Caco-2 (cell line): Measurements from ENCODE around the gene ECHDC1. TPM values are rescaled to one million over a fixed set of nuclear protein-coding genes. Genes with fewer than 3 reads are reported as not detected.

ENCODE experiments used
- BruUV-seq: library from RNA; stranded (reverse); fragments of 400-500 nt; replicated peaks from 2 replicates; lab custom pipeline; 2021; lab: Mats Ljungman, UMichigan
- CTCF ChIA-PET: fragments of 300-600 bp; sonication (Branson Sonifier 250); formaldehyde crosslinking; loops from one replicate; lab custom pipeline; 2022; ENCODE audit warnings: antibody characterized with exemption; lab: Charles Lee
- POLR2A ChIA-PET: fragments of 300-600 bp; sonication (Branson Sonifier 250); formaldehyde crosslinking; loops from one replicate; lab custom pipeline; 2022; ENCODE audit warnings: antibody characterized with exemption; lab: Charles Lee
- DNase-seq, 2 experiments: peaks; one replicate each; pipeline versions ENCODE4 v3.0.0 to v3.0.0-alpha.2; 2020 to 2022
- H3K27me3 ChIP-seq: replicated peaks from 2 replicates; pipeline ENCODE4 v1.6.0; 2011; ENCODE audit warnings: low read length; ENCODE audit not compliant: control insufficient read depth, insufficient read depth
- H3K36me3 ChIP-seq: 2 replicates; pipeline ENCODE4 v1.5.1; 2011; ENCODE audit warnings: low read length; ENCODE audit not compliant: control insufficient read depth, insufficient read depth
- H3K4me1 ChIP-seq: fragments of 250-450 bp; sonication (Bioruptor Pico); 2 replicates; pipeline ENCODE4 v1.5.1; 2020; ENCODE audit warnings: mild to moderate bottlenecking
- H3K4me3 ChIP-seq: 2 replicates; pipeline ENCODE4 v1.5.1; 2011; ENCODE audit warnings: low read depth, mild to moderate bottlenecking, control low read depth, low read length
- H3K9me3 ChIP-seq: fragments of 250-450 bp; sonication (Bioruptor Pico); 2 replicates; pipeline ENCODE4 v1.5.1; 2020; ENCODE audit warnings: mild to moderate bottlenecking, moderate library complexity
- H3K27ac Mint-ChIP-seq: one replicate; pipeline ENCODE4 v1.8.0; 2022; ENCODE audit warnings: mixed read lengths; ENCODE audit not compliant: unreplicated experiment
- H3K27me3 Mint-ChIP-seq: one replicate; pipeline ENCODE4 v1.8.0; 2022; ENCODE audit warnings: mixed read lengths; ENCODE audit not compliant: insufficient read depth, unreplicated experiment
- H3K36me3 Mint-ChIP-seq: one replicate; pipeline ENCODE4 v1.8.0; 2022; ENCODE audit warnings: mild to moderate bottlenecking, mixed read lengths; ENCODE audit not compliant: insufficient read depth, unreplicated experiment
- H3K4me1 Mint-ChIP-seq: one replicate; pipeline ENCODE4 v1.8.0; 2022; ENCODE audit warnings: low read depth, mixed read lengths; ENCODE audit not compliant: unreplicated experiment
- H3K4me3 Mint-ChIP-seq: one replicate; pipeline ENCODE4 v1.8.0; 2022; ENCODE audit warnings: mild to moderate bottlenecking, moderate library complexity, mixed read lengths; ENCODE audit not compliant: unreplicated experiment
- H3K9me3 Mint-ChIP-seq: one replicate; pipeline ENCODE4 v1.8.0; 2022; ENCODE audit warnings: mixed read lengths; ENCODE audit not compliant: unreplicated experiment
- CTCF ChIP-seq, 2 experiments: fragments of 200-600 bp in 1 of 2; IDR thresholded peaks; 1 replicate in 1 of 2; 2 replicates in 1 of 2; pipeline versions ENCODE4 v1.5.1 to v1.8.0; 2011 to 2022; ENCODE audit warnings: antibody characterized with exemption in 1 of 2, control low read depth in 1 of 2, inconsistent platforms in 1 of 2, low read depth in 1 of 2, low read length in 1 of 2, mild to moderate bottlenecking in 1 of 2, moderate library complexity in 1 of 2; ENCODE audit not compliant: insufficient read depth in 1 of 2, severe bottlenecking in 1 of 2, unreplicated experiment in 1 of 2
- intact Hi-C: fragments of 100-400 bp; cut with micrococcal nuclease; formaldehyde crosslinking; loops from one replicate; pipeline ENCODE4 v1.10.0; 2022; ENCODE audit not compliant: unreplicated experiment
- total RNA-seq: library from RNA; stranded (reverse); gene quantifications from 2 replicates; pipeline ENCODE4 v1.2.3, GENCODE V29; 2022

Gene ECHDC1
- total RNA-seq, 1 experiment from 2014 or later = 77.5 TPM

GRCh38 chr6:127300411-127300810 lies 43.0 kb downstream of the ECHDC1 start:
- H3K36me3 Mint-ChIP-seq = peaks cover 20% of the 10 kb centered on the region
- H3K36me3 ChIP-seq = no peaks in the 10 kb centered on the region
- ChIA-PET POLR2A (interaction anchor here (0.6 kb wide), 1 partner anchor 81 kb away, joined by 3 read pairs; no protein-coding TSS in a partner anchor), CTCF (no interaction called here)
- H3K4me3 Mint-ChIP-seq = no peak overlapping the region
- no peaks in the 10 kb centered on the region for H3K9me3 Mint-ChIP-seq
- H3K4me3 ChIP-seq = no peak overlapping the region
- H3K27me3 Mint-ChIP-seq = no peaks in the 10 kb centered on the region
- no TSS peak for BruUV-seq
- peaks cover 4% of the 10 kb centered on the region; the same call in 1 of the 2 replicates for H3K9me3 ChIP-seq
- H3K4me1 Mint-ChIP-seq = peaks cover 16% of the 10 kb centered on the region
- H3K4me1 ChIP-seq = peaks cover 11% of the 10 kb centered on the region; the same call in 1 of the 2 replicates
- no peak for TF ChIP-seq CTCF (IDR thresholded peaks at IDR 0.05; ENCODE audit: insufficient read depth in 1 of 2, low read depth in 1 of 2, low read length in 1 of 2, severe bottlenecking in 1 of 2, unreplicated experiment in 1 of 2)
- no peaks in the 10 kb centered on the region for H3K27me3 ChIP-seq
- intact Hi-C loops = loop anchor here (5.0 kb wide), 1 partner anchor 237 kb away; no protein-coding TSS in a partner anchor
- no peak for DNase-seq
- no peak overlapping the region for H3K27ac Mint-ChIP-seq

GRCh38 chr6:127299522-127300240 lies 43.7 kb downstream of the ECHDC1 start:
- ChIA-PET CTCF (interaction anchor here (0.7 kb wide), 1 partner anchor 1280 kb away, joined by 3 read pairs; no protein-coding TSS in a partner anchor), POLR2A (no interaction called here)
- Mint-ChIP-seq H3K9me3 (no peaks in the 10 kb centered on the region), H3K27ac (no peak overlapping the region), H3K36me3 (peaks cover 22% of the 10 kb centered on the region), H3K27me3 (no peaks in the 10 kb centered on the region), H3K4me3 (no peak overlapping the region), H3K4me1 (peaks cover 15% of the 10 kb centered on the region)
- TF ChIP-seq CTCF (IDR thresholded peaks at IDR 0.05; ENCODE audit: insufficient read depth in 1 of 2, low read depth in 1 of 2, low read length in 1 of 2, severe bottlenecking in 1 of 2, unreplicated experiment in 1 of 2) = no peak
- H3K36me3 ChIP-seq = no peaks in the 10 kb centered on the region
- H3K4me3 ChIP-seq = no peak overlapping the region
- no peak for DNase-seq
- BruUV-seq = no TSS peak
- H3K9me3 ChIP-seq = peaks cover 4% of the 10 kb centered on the region; the same call in 1 of the 2 replicates
- H3K27me3 ChIP-seq = no peaks in the 10 kb centered on the region
- H3K4me1 ChIP-seq = peaks cover 11% of the 10 kb centered on the region; the same call in 1 of the 2 replicates
- intact Hi-C loops = loop anchor here (5.0 kb wide), 1 partner anchor 238 kb away; no protein-coding TSS in a partner anchor

GRCh38 chr6:127298475-127298874 lies 44.9 kb downstream of the ECHDC1 start:
- Mint-ChIP-seq H3K4me1 (peaks cover 11% of the 10 kb centered on the region), H3K9me3 (no peaks in the 10 kb centered on the region), H3K36me3 (peaks cover 28% of the 10 kb centered on the region), H3K27me3 (no peaks in the 10 kb centered on the region), H3K27ac (no peak overlapping the region), H3K4me3 (no peak overlapping the region)
- no peaks in the 10 kb centered on the region for H3K36me3 ChIP-seq
- DNase-seq = no peak
- H3K4me1 ChIP-seq = peaks cover 11% of the 10 kb centered on the region; the same call in 1 of the 2 replicates
- TF ChIP-seq CTCF (IDR thresholded peaks at IDR 0.05; ENCODE audit: insufficient read depth in 1 of 2, low read depth in 1 of 2, low read length in 1 of 2, severe bottlenecking in 1 of 2, unreplicated experiment in 1 of 2) = no peak
- H3K4me3 ChIP-seq = no peak overlapping the region
- peaks cover 4% of the 10 kb centered on the region; the same call in 1 of the 2 replicates for H3K9me3 ChIP-seq
- CTCF ChIA-PET = no interaction called here
- intact Hi-C loops = no loop called here
- POLR2A ChIA-PET = no interaction called here
- BruUV-seq = no TSS peak
- no peaks in the 10 kb centered on the region for H3K27me3 ChIP-seq
